Fibroblast of the aortic adventitia (primary cell): ENCODE data around the gene BCAS2. TPM values are rescaled to one million over a fixed set of nuclear protein-coding genes. Genes with fewer than 3 reads are reported as not detected.

Experiments
- DNase-seq: peaks from one replicate; pipeline ENCODE4 v3.0.0-alpha.2; 2010; ENCODE audit warnings: low read depth
- H3K4me3 ChIP-seq: 2 replicates; pipeline ENCODE4 v1.5.1; 2011; ENCODE audit warnings: low read depth, mild to moderate bottlenecking, control low read depth, low read length, moderate library complexity
- total RNA-seq: library from RNA; depleted of rRNA; stranded (reverse); fragments of >200 nt; gene quantifications from 2 replicates; pipeline ENCODE4 v1.2.3, GENCODE V29; 2012; ENCODE audit warnings: low replicate concordance
- TF ChIP-seq, protein P1 (sequence below): IDR thresholded peaks from 2 replicates; pipeline ENCODE4 v1.5.1; 2011; ENCODE audit warnings: mild to moderate bottlenecking, low read length, control low read depth, inconsistent platforms; ENCODE audit not compliant: insufficient read depth

Gene BCAS2
- total RNA-seq: 35.0 and 52.5 TPM in 2 replicates

DNA sequence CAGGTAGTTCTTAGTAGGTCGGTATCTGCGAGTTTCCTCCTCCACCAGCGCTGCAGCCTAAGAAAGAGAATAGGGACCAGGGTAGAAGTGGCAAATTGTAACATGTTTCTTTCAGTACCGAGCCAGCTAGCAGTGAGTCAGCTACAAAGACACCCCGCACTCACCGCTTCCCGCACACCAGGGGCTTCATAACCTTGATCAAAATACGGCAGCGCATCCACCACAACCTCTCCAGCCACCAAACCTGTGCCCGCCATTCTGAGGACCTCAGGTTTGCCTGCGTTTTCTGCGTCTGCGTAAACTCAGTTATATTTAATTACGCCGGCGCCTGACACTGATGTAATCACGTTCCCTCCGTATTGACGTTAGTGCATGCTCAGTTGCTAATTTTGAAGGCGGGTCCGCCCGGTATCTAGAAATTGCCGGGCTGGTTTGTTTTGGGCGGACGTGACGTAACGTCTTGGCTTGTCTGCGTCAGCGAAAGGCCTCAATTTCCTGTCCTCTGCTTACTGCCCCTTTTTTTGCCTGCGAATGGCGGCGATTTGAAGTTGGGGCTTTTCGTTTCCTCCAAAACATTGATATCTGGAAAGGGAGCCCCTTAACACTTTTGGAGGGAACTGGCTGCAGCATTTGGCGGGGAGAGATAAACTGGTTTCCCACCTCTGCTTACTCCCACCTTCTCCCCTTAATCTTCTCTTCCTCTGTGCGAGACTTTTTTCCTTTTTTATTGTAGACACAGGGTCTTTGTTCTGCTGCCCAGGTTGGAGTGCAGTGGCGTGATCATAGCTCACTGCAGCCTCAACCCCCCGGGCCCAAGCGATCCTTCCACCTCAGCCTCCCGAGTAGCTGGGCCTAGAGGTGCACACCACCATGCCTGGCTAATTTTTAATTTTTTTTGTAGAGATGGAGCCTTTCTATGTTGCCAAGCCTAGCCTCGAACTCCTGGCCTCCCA is at the start of gene BCAS2:
Gene BCAS2, minus strand, starts transcription at position 281 of the 953 bp plus-strand sequence. Its CDS starts 24 bp downstream, at position 257.
- TF ChIP-seq, protein P1, sequence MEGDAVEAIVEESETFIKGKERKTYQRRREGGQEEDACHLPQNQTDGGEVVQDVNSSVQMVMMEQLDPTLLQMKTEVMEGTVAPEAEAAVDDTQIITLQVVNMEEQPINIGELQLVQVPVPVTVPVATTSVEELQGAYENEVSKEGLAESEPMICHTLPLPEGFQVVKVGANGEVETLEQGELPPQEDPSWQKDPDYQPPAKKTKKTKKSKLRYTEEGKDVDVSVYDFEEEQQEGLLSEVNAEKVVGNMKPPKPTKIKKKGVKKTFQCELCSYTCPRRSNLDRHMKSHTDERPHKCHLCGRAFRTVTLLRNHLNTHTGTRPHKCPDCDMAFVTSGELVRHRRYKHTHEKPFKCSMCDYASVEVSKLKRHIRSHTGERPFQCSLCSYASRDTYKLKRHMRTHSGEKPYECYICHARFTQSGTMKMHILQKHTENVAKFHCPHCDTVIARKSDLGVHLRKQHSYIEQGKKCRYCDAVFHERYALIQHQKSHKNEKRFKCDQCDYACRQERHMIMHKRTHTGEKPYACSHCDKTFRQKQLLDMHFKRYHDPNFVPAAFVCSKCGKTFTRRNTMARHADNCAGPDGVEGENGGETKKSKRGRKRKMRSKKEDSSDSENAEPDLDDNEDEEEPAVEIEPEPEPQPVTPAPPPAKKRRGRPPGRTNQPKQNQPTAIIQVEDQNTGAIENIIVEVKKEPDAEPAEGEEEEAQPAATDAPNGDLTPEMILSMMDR: no peak
- peak; percentile 99 for DNase-seq
- H3K4me3 ChIP-seq: peak within 1 kb of the TSS; percentile 93

DNA sequence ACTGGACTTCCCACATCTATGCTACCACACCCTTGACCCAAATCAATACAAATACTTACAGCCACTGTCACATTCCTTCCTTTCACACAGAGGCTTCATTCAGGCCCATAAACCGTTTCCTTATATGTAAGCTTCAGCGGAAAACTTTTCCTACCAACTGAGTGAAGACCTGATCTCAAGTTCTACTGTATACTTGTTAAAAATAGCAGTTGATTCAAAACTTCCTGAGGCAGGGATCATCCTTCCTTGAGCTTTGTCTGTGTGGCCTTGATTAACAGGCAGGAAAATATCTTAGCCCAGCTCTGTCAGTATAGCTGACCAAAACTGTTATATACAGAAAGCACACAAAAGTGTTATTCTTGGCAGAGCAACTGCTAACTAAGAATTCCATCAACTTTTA is 45.7 kb upstream of the BCAS2 start:
- peak; percentile 49 for DNase-seq

DNA sequence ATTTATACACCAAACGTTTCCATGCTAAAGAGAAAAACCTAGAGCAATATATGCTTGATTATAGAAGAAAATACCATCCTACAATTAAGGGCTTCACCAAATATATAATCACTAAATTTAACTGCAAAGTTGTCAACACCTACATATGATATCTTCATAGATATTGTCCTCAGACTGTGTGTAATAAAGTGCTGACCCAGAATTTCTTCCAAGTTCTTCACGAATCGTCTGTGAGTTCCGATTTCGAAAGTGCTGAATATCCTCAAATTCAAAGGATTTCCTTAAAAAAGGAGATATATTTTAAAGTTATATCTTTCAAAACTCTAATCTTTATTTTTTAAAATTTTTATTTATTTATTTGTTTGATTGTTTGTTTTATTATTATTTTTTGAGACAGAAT is 41.9 kb upstream of the BCAS2 start:
- DNase-seq: no peak
- TF ChIP-seq, protein P1: no peak
- H3K4me3 ChIP-seq: no peak overlapping the region

More for the DNA sequence above, 45.7 kb upstream of the BCAS2 start:
- TF ChIP-seq, protein P1: no peak
- H3K4me3 ChIP-seq: no peak overlapping the region

DNA sequence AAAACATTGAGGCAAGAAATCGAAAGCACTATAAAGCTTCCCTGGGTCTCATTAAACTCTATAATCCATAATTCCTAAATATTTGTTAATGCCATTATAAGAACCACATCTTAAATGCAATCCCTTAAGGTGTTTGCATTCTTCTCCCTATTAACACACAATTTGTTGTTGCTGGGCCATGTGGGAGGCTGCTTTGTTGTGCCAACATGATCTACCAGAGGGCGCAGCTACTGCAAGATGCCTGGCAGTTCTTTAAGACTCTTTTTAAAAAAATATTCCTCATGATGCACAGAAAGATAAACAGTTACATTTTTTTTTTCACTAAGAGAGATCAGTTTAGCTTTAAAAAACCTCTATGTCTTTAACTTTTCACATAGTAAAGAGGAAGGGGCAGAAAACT is 39.0 kb upstream of the BCAS2 start:
- no peak overlapping the region for H3K4me3 ChIP-seq
- no peak for DNase-seq
- TF ChIP-seq, protein P1: no peak

DNA sequence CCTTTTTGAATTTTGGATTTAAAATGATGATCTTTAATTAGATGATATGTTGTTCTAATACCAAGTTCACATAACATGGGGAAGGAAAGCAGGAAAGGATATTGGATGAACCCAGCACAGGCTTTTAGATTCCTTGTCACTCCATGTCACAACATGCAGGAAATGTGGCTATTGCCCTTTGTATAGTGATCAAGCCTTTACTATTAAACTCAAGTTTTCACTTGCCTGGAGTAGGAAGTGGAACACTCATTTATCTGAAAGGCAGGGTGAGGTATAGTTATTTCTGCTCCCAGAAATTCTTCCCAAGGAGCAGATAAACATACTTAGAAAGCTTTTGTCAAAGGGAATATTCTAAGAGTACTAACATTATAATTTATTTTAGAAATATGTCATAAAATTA is 37.2 kb upstream of the BCAS2 start:
- DNase-seq: no peak
- no peak overlapping the region for H3K4me3 ChIP-seq
- TF ChIP-seq, protein P1: no peak

DNA sequence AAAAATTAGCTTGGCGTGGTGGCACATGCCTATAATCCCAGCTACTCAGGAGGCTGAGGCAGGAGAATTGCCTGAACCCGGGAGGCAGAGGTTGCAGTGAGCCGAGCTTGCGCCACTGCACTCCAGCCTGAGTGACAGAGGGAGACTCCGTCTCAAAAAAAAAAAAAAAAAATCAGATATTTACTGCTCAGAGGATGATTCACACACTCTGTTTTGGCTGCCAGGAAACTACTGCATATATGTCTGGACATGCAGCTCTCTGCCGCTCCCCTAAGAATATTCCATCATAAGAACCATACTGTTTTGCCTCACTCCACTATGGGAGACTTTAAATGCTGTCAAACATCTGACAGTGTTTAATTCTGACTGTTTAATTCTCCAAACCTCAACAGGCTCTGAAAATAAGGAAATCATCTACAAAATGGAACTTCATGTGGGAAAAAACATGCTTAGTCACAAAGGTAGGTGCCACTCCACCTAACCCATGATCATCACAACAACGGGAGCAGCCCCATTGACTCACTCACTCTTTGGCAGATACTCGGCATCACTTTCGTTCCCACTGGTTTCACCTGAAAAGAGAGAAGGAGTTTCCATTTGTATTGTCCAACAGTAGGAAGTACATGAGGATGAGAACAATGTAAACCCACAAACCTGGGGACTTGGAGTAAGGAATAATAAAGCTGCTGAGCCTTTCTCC is 29.3 kb upstream of the BCAS2 start:
- DNase-seq: peak; percentile 24
- H3K4me3 ChIP-seq: no peak overlapping the region
- TF ChIP-seq, protein P1: no peak
